ENCODE measurements around the gene SKAP1.

GRCh38 chr17:48283411-48283810 is 146.6 kb downstream of the SKAP1 start:
- TF ChIP-seq CTCF (IDR thresholded peaks at IDR 0.05; ENCODE audit: insufficient read depth, low read depth, low read length), result no peak
- TF ChIP-seq EZH2 (IDR thresholded peaks at IDR 0.05; ENCODE audit: insufficient read depth, low read length), result no peak
